Measurements from ENCODE around the gene SLC7A6OS.

Gene SLC7A6OS

GRCh38 chr16:68253721-68254120, 57.0 kb downstream of the SLC7A6OS start:
- DNase-seq (ENCODE audit: low read depth) = no peak

GRCh38 chr16:68252383-68252782, 58.4 kb downstream of the SLC7A6OS start:
- DNase-seq (ENCODE audit: low read depth) = no peak

- no peak for DNase-seq (ENCODE audit: low read depth)
Observed at GRCh38 chr16:68251832-68252231, 58.9 kb downstream of the SLC7A6OS start.

GRCh38 chr16:68250951-68251350, 59.8 kb downstream of the SLC7A6OS start:
- no peak for DNase-seq (ENCODE audit: low read depth)

GRCh38 chr16:68249371-68249770, 61.4 kb downstream of the SLC7A6OS start:
- DNase-seq (ENCODE audit: low read depth) = no peak

All from activated T-cell treated with anti-CD3 and anti-CD28 coated beads for 1 hour (primary cell).